Measurements from ENCODE around the gene HUNK. TPM values are rescaled to one million over a fixed set of nuclear protein-coding genes. Genes with fewer than 3 reads are reported as not detected.

The HUNK gene
- total RNA-seq, 1 donor from 2014 or later: 0.64 TPM

DNA sequence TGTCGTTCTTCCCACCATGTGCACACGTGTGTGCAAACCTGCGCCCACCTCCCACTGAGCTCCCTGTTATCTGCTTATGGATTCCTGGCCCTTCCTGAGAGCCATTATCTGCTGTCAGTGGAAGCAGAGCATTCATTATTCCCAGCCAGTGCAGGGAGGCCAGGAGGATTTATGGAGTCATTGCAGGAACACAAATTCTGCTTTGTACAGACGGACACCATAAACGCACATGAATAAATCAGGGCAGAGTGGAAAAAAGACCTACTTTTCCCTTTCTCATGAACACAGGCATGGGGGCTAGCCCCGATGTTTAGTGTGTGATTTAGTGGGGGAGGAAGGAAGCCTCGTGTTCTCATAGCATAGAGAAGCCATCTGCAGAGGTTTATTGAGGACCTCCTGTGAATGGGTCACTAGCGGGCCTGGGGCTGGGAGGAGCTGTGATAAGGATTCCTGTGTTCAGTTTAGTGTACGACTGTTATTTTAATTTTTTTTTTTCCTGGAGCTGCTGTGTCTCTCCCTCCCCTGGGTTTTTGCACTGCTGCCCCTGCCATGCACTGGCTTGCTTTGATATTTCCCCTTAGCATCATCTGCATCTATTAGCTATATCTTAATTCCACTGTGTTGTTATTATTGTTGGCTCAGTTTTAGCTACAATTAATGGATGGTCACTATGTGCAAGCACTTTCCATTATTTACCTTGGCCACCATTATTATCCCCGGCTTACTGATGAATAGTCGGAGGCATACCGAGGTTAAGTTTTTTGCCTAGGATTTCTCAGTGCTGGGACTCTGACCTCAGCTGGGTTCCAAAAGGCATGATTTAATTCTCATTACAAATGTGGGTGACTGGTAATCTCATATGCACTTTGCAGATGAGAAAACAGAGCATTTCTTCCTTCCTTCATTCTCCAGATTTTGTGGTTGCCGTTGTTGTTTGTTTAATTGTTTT, 33.0 kb downstream of the HUNK start:
- Histone ChIP-seq H3K4me1 (no peaks in the 10 kb centered on the region), H3K9me3 (no peaks in the 10 kb centered on the region), H3K27me3 (no peaks in the 10 kb centered on the region), H3K4me3 (no peak overlapping the region), H3K36me3 (no peaks in the 10 kb centered on the region), H3K27ac (no peak overlapping the region)
- DNase-seq (ENCODE audit: low spot score in 2 of 2): no peak
- intact Hi-C loops (cut with DNase I): no loop called here
- TF ChIP-seq, protein P1, sequence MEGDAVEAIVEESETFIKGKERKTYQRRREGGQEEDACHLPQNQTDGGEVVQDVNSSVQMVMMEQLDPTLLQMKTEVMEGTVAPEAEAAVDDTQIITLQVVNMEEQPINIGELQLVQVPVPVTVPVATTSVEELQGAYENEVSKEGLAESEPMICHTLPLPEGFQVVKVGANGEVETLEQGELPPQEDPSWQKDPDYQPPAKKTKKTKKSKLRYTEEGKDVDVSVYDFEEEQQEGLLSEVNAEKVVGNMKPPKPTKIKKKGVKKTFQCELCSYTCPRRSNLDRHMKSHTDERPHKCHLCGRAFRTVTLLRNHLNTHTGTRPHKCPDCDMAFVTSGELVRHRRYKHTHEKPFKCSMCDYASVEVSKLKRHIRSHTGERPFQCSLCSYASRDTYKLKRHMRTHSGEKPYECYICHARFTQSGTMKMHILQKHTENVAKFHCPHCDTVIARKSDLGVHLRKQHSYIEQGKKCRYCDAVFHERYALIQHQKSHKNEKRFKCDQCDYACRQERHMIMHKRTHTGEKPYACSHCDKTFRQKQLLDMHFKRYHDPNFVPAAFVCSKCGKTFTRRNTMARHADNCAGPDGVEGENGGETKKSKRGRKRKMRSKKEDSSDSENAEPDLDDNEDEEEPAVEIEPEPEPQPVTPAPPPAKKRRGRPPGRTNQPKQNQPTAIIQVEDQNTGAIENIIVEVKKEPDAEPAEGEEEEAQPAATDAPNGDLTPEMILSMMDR (IDR thresholded peaks at IDR 0.05): no peak

DNA sequence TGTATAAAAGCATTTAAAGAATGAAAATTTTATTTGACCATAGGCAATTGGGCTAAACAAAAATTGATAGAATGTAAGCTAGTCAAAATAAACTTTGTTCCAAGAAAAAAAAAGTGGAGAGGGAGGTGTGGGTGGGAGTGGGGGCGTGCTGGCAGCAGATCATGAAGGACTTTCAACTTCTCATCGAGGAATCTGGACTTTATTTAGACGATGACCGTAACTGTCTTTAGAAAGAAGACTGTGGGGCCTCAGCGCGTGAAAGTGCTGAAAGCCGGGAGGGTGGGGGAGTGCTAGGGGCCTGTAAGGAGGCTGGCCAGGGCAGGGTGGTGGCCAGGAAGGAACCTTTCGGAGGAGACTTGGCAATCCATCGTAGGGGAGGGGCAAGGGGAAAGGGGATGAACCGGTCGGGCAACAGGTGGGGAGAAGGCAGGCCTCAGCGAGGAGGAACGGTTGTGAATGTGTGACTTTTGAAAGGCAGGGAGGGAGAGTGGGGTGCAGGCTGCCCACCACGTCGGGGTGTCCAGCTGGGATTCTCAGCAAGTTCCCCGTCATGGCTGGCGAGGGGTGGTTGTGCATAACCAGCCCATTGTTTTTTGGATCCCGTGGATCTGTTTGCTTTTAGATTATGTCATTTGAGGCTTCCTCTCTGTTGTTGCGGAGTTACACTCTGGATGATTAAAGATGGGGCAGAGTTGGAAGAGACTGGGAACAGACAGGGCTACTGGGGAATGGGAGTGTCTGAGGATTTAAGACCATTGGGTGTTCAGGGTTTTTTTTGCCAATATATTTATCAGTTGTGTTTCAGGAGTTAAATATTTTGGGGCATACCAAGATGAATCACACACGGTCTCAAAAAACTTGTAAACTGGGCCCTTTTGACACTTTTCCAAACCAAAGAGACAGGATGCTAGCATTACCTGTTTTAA, 35.5 kb downstream of the HUNK start:
- TF ChIP-seq, protein P1 (IDR thresholded peaks at IDR 0.05): no peak
- Histone ChIP-seq H3K4me1 (no peaks in the 10 kb centered on the region), H3K9me3 (no peaks in the 10 kb centered on the region), H3K27me3 (no peaks in the 10 kb centered on the region), H3K4me3 (no peak overlapping the region), H3K27ac (no peak overlapping the region), H3K36me3 (no peaks in the 10 kb centered on the region)
- intact Hi-C loops (cut with DNase I): no loop called here
- no peak for DNase-seq (ENCODE audit: low spot score in 2 of 2)

DNA sequence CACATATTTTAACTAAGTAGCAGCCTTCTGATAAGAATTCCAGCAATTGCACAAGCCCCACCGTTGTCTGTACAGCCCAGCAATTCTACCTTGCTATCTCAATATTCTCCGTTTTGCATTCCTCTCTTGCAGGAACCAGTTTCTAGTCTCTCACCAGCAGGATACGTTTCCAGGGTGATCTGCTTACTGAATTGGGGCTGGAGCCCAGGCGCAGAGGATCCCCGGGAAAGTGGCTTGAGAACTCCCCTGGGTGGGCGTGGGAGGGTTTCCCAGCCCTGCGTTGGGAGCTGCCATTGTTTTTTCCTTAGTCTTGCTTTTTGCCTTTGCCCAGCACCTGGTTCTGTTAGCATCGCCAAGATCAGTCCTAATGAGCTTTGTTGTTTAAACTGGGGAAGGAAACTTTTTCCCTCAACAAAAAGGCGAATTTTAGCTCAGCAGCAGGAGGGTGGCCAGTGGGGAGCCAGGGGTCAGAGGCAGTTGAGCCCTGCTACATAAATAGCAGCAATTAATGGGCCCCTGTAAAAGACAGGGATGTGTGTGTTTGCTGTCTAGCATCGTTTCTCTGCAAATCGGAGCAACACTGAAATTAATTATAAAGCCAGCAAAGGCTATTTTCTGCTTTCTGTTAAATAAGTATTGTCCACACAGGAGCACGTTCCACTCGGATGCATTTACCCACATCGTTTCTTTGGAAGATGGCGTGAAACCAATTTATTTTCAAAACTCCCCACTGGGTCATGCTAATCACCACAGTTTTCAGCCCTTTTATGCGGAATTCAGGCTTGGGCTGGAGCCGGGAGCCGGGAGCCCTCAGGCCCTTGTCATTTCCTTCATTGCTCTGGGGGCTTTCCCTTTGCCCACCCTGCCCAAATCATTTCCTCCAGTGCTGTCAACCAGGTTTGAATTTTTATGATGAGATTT, 36.6 kb downstream of the HUNK start:
- Histone ChIP-seq H3K36me3 (no peaks in the 10 kb centered on the region), H3K27ac (no peak overlapping the region), H3K27me3 (no peaks in the 10 kb centered on the region), H3K4me1 (no peaks in the 10 kb centered on the region), H3K4me3 (no peak overlapping the region), H3K9me3 (no peaks in the 10 kb centered on the region)
- intact Hi-C loops (cut with DNase I): no loop called here
- TF ChIP-seq, protein P1 (IDR thresholded peaks at IDR 0.05): no peak
- DNase-seq (ENCODE audit: low spot score in 2 of 2): no peak

DNA sequence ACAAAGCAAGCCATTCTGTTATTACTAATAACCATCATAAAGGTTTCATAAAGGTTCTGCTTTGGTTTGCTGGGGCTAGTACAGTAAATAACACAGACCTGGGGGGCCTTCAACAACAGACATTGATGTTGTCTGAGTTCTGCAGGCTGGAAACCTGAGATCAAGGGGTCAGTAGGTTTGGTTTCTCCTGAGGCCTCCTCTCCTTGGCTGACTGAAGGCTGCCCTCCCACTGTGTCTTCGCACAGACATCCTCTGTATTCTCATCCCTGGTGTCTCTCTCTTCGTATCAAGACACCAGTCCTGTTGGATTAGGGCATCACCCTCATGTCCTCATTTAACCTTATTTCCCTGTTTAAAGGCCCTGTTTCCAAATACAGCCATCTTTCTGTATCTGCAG, 37.3 kb downstream of the HUNK start:
- H3K4me3 ChIP-seq: no peak overlapping the region
- no peak for DNase-seq (ENCODE audit: low spot score in 2 of 2)
- intact Hi-C loops (cut with DNase I): no loop called here
- no peaks in the 10 kb centered on the region for H3K27me3 ChIP-seq
- no peaks in the 10 kb centered on the region for H3K4me1 ChIP-seq
- TF ChIP-seq, protein P1 (IDR thresholded peaks at IDR 0.05): no peak
- no peaks in the 10 kb centered on the region for H3K36me3 ChIP-seq
- H3K9me3 ChIP-seq: no peaks in the 10 kb centered on the region
- no peak overlapping the region for H3K27ac ChIP-seq
